GM10248 (cell line): ENCODE results near the gene GFRAL.
"Not testable (repeated sequence)": the region's sequence is repeated elsewhere in the genome, so short reads cannot be mapped to it uniquely, and the experiment has no call there.

Experiments
- CTCF ChIA-PET: fragments of 300-600 bp; sonication (Branson Sonifier 250); formaldehyde crosslinking; extraction: SDS; loops from one replicate; lab custom pipeline; 2021; ENCODE audit warnings: antibody characterized with exemption; lab: Yijun Ruan, JAX
- POLR2A ChIA-PET: fragments of 350-650 bp; sonication (Branson Sonifier 250); formaldehyde crosslinking; extraction: SDS; loops from one replicate; lab custom pipeline; 2020; ENCODE audit warnings: antibody characterized with exemption; lab: Yijun Ruan, JAX
- DNase-seq: peaks from one replicate; pipeline ENCODE4 v3.0.0; 2012; ENCODE audit errors: extremely low spot score
- CTCF ChIP-seq: IDR thresholded peaks from 2 replicates; pipeline ENCODE4 v1.5.1; 2012; ENCODE audit warnings: mild to moderate bottlenecking, low read depth; ENCODE audit errors: extremely low read depth, missing control alignments, control extremely low read depth

Gene GFRAL

GRCh38 chr6:55293116-55293515, 34.2 kb upstream of the GFRAL start:
- peak; percentile 8 for DNase-seq
- POLR2A ChIA-PET, result no interaction called here
- TF ChIP-seq CTCF, result peak; percentile 22
- CTCF ChIA-PET, result interaction anchor here (1.0 to 1.7 kb wide), 2 partner anchors 11 to 15 kb away, joined by 3 to 5 read pairs; no protein-coding TSS in a partner anchor

- CTCF ChIA-PET, POLR2A ChIA-PET: not testable (repeated sequence)
These were observed 30.1 kb upstream of the GFRAL start for GRCh38 chr6:55297214-55297613.

DNA sequence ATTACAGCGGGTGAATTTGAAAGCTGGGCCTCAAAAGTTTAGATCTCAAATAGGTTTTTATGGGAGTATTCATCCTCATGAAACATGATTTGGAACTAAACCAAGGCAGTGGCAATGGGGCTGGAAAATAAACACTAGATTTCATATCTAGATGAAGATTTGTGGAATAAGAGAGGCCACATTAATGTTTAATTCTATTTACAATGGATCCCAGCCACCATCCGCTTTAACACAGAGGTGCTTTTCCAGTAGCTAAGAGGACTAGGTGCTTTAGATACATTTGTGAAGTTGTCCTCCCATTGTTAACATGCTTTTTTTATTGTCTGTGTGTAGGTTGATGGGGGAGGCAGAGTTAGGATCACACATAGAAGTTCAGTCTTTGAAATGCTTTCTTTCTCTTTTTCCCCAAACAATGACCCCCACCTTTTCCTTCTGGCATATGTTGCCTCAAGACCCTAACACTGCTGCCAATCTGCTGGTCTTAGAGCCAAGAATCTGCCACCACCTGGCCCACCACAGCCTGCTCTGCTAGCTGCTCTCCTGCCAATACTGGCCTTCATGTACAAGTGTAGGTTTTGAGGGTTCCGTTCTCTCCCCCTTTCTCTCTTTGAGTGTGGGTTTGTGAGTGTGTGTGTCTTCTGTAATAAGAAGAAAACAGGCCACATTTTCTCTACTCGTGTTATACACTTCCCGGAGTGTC, 27.8 kb upstream of the GFRAL start:
- POLR2A ChIA-PET, result no interaction called here
- no peak for DNase-seq
- CTCF ChIA-PET, result interaction anchor here (0.8 to 0.9 kb wide), 2 partner anchors 12 to 23 kb away, joined by 3 to 4 read pairs; no protein-coding TSS in a partner anchor
- no peak for TF ChIP-seq CTCF

More at GRCh38 chr6:55297214-55297613, 30.1 kb upstream of the GFRAL start:
- not testable (repeated sequence) for DNase-seq

GRCh38 chr6:55304747-55305146, 22.5 kb upstream of the GFRAL start:
- no peak for TF ChIP-seq CTCF
- POLR2A ChIA-PET, result no interaction called here

GRCh38 chr6:55319961-55320695, 7.1 kb upstream of the GFRAL start:
- POLR2A ChIA-PET, result no interaction called here
- CTCF ChIA-PET, result interaction anchor here (1.3 to 1.6 kb wide), 2 partner anchors 10 to 12 kb away, joined by 4 to 5 read pairs; no protein-coding TSS in a partner anchor
- no peak for DNase-seq
- TF ChIP-seq CTCF, result no peak

More at GRCh38 chr6:55304747-55305146, 22.5 kb upstream of the GFRAL start:
- no peak for DNase-seq
- CTCF ChIA-PET, result interaction anchor here (1.0 to 1.6 kb wide), 2 partner anchors 17 to 28 kb away, joined by 3 to 6 read pairs; no protein-coding TSS in a partner anchor

- TF ChIP-seq CTCF, result no peak
- POLR2A ChIA-PET, result no interaction called here
- DNase-seq, result no peak
- CTCF ChIA-PET, result interaction anchor here (1.6 kb wide), 1 partner anchor 11 kb away, joined by 5 read pairs; no protein-coding TSS in a partner anchor
These were observed 6.6 kb upstream of the GFRAL start for GRCh38 chr6:55320696-55321086.

GRCh38 chr6:55377150-55377549, 49.9 kb downstream of the GFRAL start:
- CTCF ChIA-PET, result no interaction called here
- no peak for TF ChIP-seq CTCF

More at GRCh38 chr6:55377150-55377549, 49.9 kb downstream of the GFRAL start:
- POLR2A ChIA-PET, result no interaction called here
- DNase-seq, result no peak
